MM.1S (cell line): ENCODE data around the gene TAP2.

Experiments used
- DNase-seq: peaks from one replicate; pipeline ENCODE4 v3.0.0-alpha.2; 2015
- H2AFZ ChIP-seq: fragments of 300-600 bp; sonication (generic); 2 replicates; pipeline ENCODE4 v1.6.0; 2016; ENCODE audit warnings: antibody characterized with exemption, low read length
- H3F3A ChIP-seq: fragments of 300-600 bp; sonication (generic); 2 replicates; pipeline ENCODE4 v1.6.1; 2016; ENCODE audit warnings: mild to moderate bottlenecking, antibody characterized with exemption, low read length, moderate library complexity, mixed read lengths; ENCODE audit not compliant: insufficient read depth
- H3K27ac ChIP-seq: fragments of 300-600 bp; sonication (generic); 2 replicates; pipeline ENCODE4 v1.5.1; 2016; ENCODE audit warnings: mild to moderate bottlenecking, low read length
- H3K27me3 ChIP-seq: fragments of 300-600 bp; sonication (generic); replicated peaks from 2 replicates; pipeline ENCODE4 v1.6.0; 2016; ENCODE audit warnings: low read length; ENCODE audit not compliant: insufficient read depth
- H3K36me3 ChIP-seq: fragments of 300-600 bp; sonication (generic); replicated peaks from 2 replicates; pipeline ENCODE4 v1.6.1; 2016; ENCODE audit warnings: mild to moderate bottlenecking, low read length, mixed read lengths; ENCODE audit not compliant: insufficient read depth
- H3K4me1 ChIP-seq: fragments of 300-600 bp; sonication (generic); 2 replicates; pipeline ENCODE4 v1.6.1; 2016; ENCODE audit warnings: low read length, mixed read lengths
- H3K4me2 ChIP-seq: fragments of 300-600 bp; sonication (generic); 2 replicates; pipeline ENCODE4 v1.6.0; 2016; ENCODE audit warnings: low read depth, low read length
- H3K4me3 ChIP-seq: fragments of 300-600 bp; sonication (generic); 2 replicates; pipeline ENCODE4 v1.5.1; 2016; ENCODE audit warnings: low read length, mixed read lengths
- H3K79me2 ChIP-seq: fragments of 300-600 bp; sonication (generic); 2 replicates; pipeline ENCODE4 v1.6.1; 2016; ENCODE audit warnings: mixed run types, low read length, mixed read lengths
- H3K9ac ChIP-seq: fragments of 300-600 bp; sonication (generic); 2 replicates; pipeline ENCODE4 v1.6.1; 2016; ENCODE audit warnings: low read length, mixed read lengths
- H3K9me2 ChIP-seq: fragments of 300-600 bp; sonication (generic); replicated peaks from 2 replicates; pipeline ENCODE4 v1.6.1; 2016; ENCODE audit warnings: mild to moderate bottlenecking, low read length, mixed read lengths; ENCODE audit not compliant: insufficient read depth
- H3K9me3 ChIP-seq: fragments of 300-600 bp; sonication (generic); replicated peaks from 2 replicates; pipeline ENCODE4 v1.6.1; 2016; ENCODE audit warnings: mild to moderate bottlenecking, low read length, mixed read lengths; ENCODE audit not compliant: insufficient read depth
- H4K20me1 ChIP-seq: fragments of 300-600 bp; sonication (generic); 2 replicates; pipeline ENCODE4 v1.6.1; 2016; ENCODE audit warnings: mild to moderate bottlenecking, low read length, moderate library complexity, mixed read lengths; ENCODE audit not compliant: insufficient read depth
- EZH2 ChIP-seq: fragments of 300-600 bp; sonication (generic); optimal IDR thresholded peaks from 2 replicates; pipeline ENCODE3; 2017; ENCODE audit warnings: low read depth, mild to moderate bottlenecking, antibody characterized with exemption, low read length, mixed read lengths
- EZH2phosphoT487 ChIP-seq: fragments of 300-600 bp; sonication (generic); IDR thresholded peaks from 2 replicates; pipeline ENCODE4 v1.6.1; 2018; ENCODE audit warnings: antibody characterized with exemption, low read length
- TF ChIP-seq, protein P1 (sequence below): fragments of 300-600 bp; sonication (generic); IDR thresholded peaks from 2 replicates; pipeline ENCODE4 v1.5.1; 2016; ENCODE audit warnings: antibody characterized with exemption, low read length, mixed read lengths

TAP2 gene

DNA sequence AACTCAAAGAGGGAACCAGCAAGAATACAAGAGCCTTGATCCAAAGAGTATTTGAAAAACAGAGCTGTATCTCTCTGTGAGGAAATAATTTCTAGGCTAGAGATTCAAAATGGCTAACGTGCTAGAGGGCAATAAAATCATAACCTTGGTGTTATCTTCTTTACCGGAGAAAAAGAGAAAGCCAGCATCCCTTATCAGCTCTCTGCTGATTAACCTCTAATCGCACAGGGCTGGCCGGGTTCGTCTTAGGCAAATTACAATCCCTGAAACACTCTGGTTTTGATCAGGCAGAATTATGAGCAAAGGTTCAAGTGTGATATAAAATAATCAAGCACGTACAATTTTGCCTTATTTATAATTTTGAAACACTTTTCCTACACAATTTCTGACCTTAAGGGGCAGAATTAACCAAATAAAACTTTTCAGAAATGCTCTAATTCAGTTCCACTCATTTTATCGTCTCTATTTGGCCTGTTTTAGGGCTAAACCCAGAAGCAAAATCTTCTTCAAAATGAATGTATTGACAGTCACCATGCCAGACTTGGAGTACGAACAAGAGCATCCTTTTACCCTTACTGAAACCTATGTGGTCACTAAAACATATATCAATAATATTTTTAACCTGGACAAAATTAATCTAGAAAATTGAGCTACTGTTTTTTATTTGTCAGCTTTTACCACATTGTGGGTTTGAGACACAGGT is 29.2 kb upstream of the TAP2 start:
- no peaks in the 10 kb centered on the region for H3K27me3 ChIP-seq
- TF ChIP-seq EZH2phosphoT487 (no peak), EZH2 (no peak)
- TF ChIP-seq, protein P1, sequence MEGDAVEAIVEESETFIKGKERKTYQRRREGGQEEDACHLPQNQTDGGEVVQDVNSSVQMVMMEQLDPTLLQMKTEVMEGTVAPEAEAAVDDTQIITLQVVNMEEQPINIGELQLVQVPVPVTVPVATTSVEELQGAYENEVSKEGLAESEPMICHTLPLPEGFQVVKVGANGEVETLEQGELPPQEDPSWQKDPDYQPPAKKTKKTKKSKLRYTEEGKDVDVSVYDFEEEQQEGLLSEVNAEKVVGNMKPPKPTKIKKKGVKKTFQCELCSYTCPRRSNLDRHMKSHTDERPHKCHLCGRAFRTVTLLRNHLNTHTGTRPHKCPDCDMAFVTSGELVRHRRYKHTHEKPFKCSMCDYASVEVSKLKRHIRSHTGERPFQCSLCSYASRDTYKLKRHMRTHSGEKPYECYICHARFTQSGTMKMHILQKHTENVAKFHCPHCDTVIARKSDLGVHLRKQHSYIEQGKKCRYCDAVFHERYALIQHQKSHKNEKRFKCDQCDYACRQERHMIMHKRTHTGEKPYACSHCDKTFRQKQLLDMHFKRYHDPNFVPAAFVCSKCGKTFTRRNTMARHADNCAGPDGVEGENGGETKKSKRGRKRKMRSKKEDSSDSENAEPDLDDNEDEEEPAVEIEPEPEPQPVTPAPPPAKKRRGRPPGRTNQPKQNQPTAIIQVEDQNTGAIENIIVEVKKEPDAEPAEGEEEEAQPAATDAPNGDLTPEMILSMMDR: no peak
- H3K9ac ChIP-seq: no peak overlapping the region

GRCh38 chr6:32867022-32867477 is 28.5 kb upstream of the TAP2 start:
- no peak overlapping the region for H3K4me3 ChIP-seq
- H3K27ac ChIP-seq: no peak overlapping the region
- H2AFZ ChIP-seq: no peak overlapping the region; the same call in 1 of the 2 replicates
- no peaks in the 10 kb centered on the region for H3K9me2 ChIP-seq
- no peaks in the 10 kb centered on the region for H3F3A ChIP-seq
- no peak overlapping the region for H3K9ac ChIP-seq
- H3K4me2 ChIP-seq: no peak overlapping the region
- H4K20me1 ChIP-seq: no peaks in the 10 kb centered on the region
- H3K9me3 ChIP-seq: no peaks in the 10 kb centered on the region
- no peaks in the 10 kb centered on the region for H3K36me3 ChIP-seq
- H3K79me2 ChIP-seq: no peaks in the 10 kb centered on the region
- DNase-seq: peak; percentile 12
- H3K4me1 ChIP-seq: 0 out of 2 replicates have a peak, but pooled peaks cover 3% of the 10 kb centered on the region
- no peaks in the 10 kb centered on the region for H3K27me3 ChIP-seq
- no peak for TF ChIP-seq EZH2phosphoT487
- no peak for TF ChIP-seq EZH2
- TF ChIP-seq, protein P1: no peak

More for the DNA sequence above, 29.2 kb upstream of the TAP2 start:
- H3K4me3 ChIP-seq: no peak overlapping the region
- H3K4me2 ChIP-seq: no peak overlapping the region
- H2AFZ ChIP-seq: no peak overlapping the region; the same call in 1 of the 2 replicates
- DNase-seq: no peak
- H3K4me1 ChIP-seq: 0 out of 2 replicates have a peak, but pooled peaks cover 3% of the 10 kb centered on the region
- no peaks in the 10 kb centered on the region for H3K9me3 ChIP-seq
- no peaks in the 10 kb centered on the region for H4K20me1 ChIP-seq
- H3K79me2 ChIP-seq: no peaks in the 10 kb centered on the region
- H3K36me3 ChIP-seq: no peaks in the 10 kb centered on the region
- H3F3A ChIP-seq: no peaks in the 10 kb centered on the region
- no peak overlapping the region for H3K27ac ChIP-seq
- H3K9me2 ChIP-seq: no peaks in the 10 kb centered on the region

- no peak for DNase-seq
- H3K4me3 ChIP-seq: no peak overlapping the region
- no peak overlapping the region for H2AFZ ChIP-seq
- H3K27ac ChIP-seq: no peak overlapping the region
- H3K9me3 ChIP-seq: no peaks in the 10 kb centered on the region
- no peaks in the 10 kb centered on the region for H3K79me2 ChIP-seq
- H3K4me2 ChIP-seq: no peak overlapping the region
- no peaks in the 10 kb centered on the region for H3K36me3 ChIP-seq
- H3K9ac ChIP-seq: no peak overlapping the region
- H3K9me2 ChIP-seq: no peaks in the 10 kb centered on the region
- no peaks in the 10 kb centered on the region for H4K20me1 ChIP-seq
- no peaks in the 10 kb centered on the region for H3K27me3 ChIP-seq
- TF ChIP-seq, protein P1: no peak
- TF ChIP-seq EZH2phosphoT487 (no peak), EZH2 (no peak)
- H3K4me1 ChIP-seq: 0 out of 2 replicates have a peak, but pooled peaks cover 3% of the 10 kb centered on the region
- no peaks in the 10 kb centered on the region for H3F3A ChIP-seq
Measured at GRCh38 chr6:32865724-32866443, 27.3 kb upstream of the TAP2 start.
